WERI-Rb-1 (cell line): ENCODE measurements around the gene ABAT.

Experiments used
- DNase-seq: peaks from one replicate; pipeline ENCODE4 v3.0.0-alpha.2; 2020
- H3K27ac ChIP-seq: fragments of 250-450 bp; sonication (Bioruptor Pico); 2 replicates; pipeline ENCODE4 v1.5.1; 2020; ENCODE audit warnings: mild to moderate bottlenecking, moderate library complexity
- H3K27me3 ChIP-seq: fragments of 250-450 bp; sonication (Bioruptor Pico); 2 replicates; pipeline ENCODE4 v1.5.1; 2021; ENCODE audit warnings: mild to moderate bottlenecking, low read depth, moderate library complexity; ENCODE audit not compliant: insufficient read depth, severe bottlenecking
- H3K36me3 ChIP-seq: fragments of 250-450 bp; sonication (Bioruptor Pico); 2 replicates; pipeline ENCODE4 v1.5.1; 2020; ENCODE audit warnings: mild to moderate bottlenecking, moderate library complexity
- H3K4me3 ChIP-seq: 2 replicates; pipeline ENCODE4 v1.5.1; 2011; ENCODE audit warnings: low read depth, mild to moderate bottlenecking, control low read depth, low read length
- H3K9me3 ChIP-seq: fragments of 250-450 bp; sonication (Bioruptor Pico); 2 replicates; pipeline ENCODE4 v1.5.1; 2021; ENCODE audit warnings: mild to moderate bottlenecking, moderate library complexity; ENCODE audit not compliant: severe bottlenecking
- TF ChIP-seq, protein P1 (sequence below): IDR thresholded peaks from 2 replicates; pipeline ENCODE4 v1.5.1; 2011; ENCODE audit warnings: low read depth, mild to moderate bottlenecking, control low read depth, inconsistent platforms, low read length

The ABAT gene

DNA sequence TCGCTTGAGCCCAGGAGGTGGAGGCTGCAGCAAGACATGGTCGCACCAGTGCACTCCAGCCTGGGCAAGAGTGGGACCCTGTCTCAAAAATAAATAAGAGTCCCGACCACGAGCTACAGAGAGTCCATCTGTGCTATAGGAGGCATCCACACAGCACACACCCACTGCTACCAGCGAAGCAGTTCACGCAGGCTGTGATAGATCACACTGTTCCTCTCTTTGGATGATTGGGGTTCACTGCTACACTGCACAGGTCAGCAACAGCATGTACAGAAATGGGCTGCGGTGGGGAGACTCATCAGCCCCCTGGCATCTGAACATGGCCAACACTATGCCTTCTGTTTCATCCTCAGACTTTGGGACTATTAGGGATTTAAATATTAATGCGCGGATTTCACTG lies 157.0 kb downstream of the ABAT start:
- no peak for DNase-seq
- H3K27ac ChIP-seq, result no peak overlapping the region
- TF ChIP-seq, protein P1, sequence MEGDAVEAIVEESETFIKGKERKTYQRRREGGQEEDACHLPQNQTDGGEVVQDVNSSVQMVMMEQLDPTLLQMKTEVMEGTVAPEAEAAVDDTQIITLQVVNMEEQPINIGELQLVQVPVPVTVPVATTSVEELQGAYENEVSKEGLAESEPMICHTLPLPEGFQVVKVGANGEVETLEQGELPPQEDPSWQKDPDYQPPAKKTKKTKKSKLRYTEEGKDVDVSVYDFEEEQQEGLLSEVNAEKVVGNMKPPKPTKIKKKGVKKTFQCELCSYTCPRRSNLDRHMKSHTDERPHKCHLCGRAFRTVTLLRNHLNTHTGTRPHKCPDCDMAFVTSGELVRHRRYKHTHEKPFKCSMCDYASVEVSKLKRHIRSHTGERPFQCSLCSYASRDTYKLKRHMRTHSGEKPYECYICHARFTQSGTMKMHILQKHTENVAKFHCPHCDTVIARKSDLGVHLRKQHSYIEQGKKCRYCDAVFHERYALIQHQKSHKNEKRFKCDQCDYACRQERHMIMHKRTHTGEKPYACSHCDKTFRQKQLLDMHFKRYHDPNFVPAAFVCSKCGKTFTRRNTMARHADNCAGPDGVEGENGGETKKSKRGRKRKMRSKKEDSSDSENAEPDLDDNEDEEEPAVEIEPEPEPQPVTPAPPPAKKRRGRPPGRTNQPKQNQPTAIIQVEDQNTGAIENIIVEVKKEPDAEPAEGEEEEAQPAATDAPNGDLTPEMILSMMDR, result no peak
- no peaks in the 10 kb centered on the region for H3K9me3 ChIP-seq
- no peaks in the 10 kb centered on the region for H3K27me3 ChIP-seq
- H3K4me3 ChIP-seq, result no peak overlapping the region
- H3K36me3 ChIP-seq, result no peaks in the 10 kb centered on the region; the same call in 1 of the 2 replicates

- H3K27ac ChIP-seq, result no peak overlapping the region
- H3K9me3 ChIP-seq, result no peaks in the 10 kb centered on the region
- DNase-seq, result no peak
- no peak overlapping the region for H3K4me3 ChIP-seq
- TF ChIP-seq, protein P1, result no peak
- no peaks in the 10 kb centered on the region for H3K27me3 ChIP-seq
- H3K36me3 ChIP-seq, result no peaks in the 10 kb centered on the region; the same call in 1 of the 2 replicates
These were observed 157.7 kb downstream of the ABAT start for GRCh38 chr16:8831871-8832716.

DNA sequence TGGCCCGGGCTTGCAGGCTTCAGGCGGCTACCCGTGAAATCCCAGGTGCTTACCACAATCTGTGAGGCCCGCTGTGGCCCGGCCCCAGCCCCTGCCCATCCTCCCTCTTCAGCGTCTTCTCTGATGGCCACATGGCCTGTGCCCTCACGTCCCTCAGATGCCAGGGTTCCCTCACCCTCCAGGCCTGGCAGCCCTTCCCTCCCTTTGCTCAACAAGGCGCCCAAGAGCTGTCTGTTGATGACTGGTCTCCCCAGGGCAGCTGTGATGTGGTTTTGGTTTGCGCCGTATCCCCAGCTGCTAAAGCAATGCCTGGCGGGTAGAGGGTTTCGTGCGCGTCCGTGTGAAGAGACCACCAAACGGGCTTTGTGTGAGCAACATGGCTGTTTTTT lies 158.3 kb downstream of the ABAT start:
- H3K4me3 ChIP-seq, result no peak overlapping the region

More for the DNA sequence above, 158.3 kb downstream of the ABAT start:
- no peaks in the 10 kb centered on the region for H3K9me3 ChIP-seq
- no peaks in the 10 kb centered on the region for H3K27me3 ChIP-seq
- TF ChIP-seq, protein P1, result no peak
- no peaks in the 10 kb centered on the region; the same call in 1 of the 2 replicates for H3K36me3 ChIP-seq
- no peak for DNase-seq
- H3K27ac ChIP-seq, result no peak overlapping the region
